GM12878 (cell line): Measurements from ENCODE around the gene NTM. TPM values are rescaled to one million over a fixed set of nuclear protein-coding genes. Genes with fewer than 3 reads are reported as not detected.

Experiments used
- ATAC-seq: fragments of 200-7000 bp; cut with Tn5 transposase; 3 replicates; pipeline ENCODE4 v1.9.1; 2020; ENCODE audit warnings: mild to moderate bottlenecking, moderate library complexity
- BruUV-seq: library from RNA; stranded (reverse); fragments of 400-500 nt; replicated peaks from 2 replicates; lab custom pipeline; 2021; lab: Mats Ljungman, UMichigan
- CTCF ChIA-PET: fragments of 300-600 bp; sonication (Branson Sonifier 250); formaldehyde crosslinking; extraction: SDS; loops from one replicate; lab custom pipeline; 2021; ENCODE audit warnings: inconsistent platforms; lab: Yijun Ruan, JAX
- POLR2A ChIA-PET: fragments of 350-600 bp; formaldehyde crosslinking; extraction: SDS; loops from one replicate; lab custom pipeline; 2021; ENCODE audit warnings: inconsistent platforms; lab: Charles Lee
- RAD21 ChIA-PET: fragments of 300-600 bp; sonication (Branson Sonifier 250); formaldehyde crosslinking; loops from one replicate; lab custom pipeline; 2023; ENCODE audit warnings: antibody characterized with exemption; ENCODE audit not compliant: unreplicated experiment; lab: Charles Lee
- SMC1A ChIA-PET: fragments of 300-600 bp; sonication (Branson Sonifier 250); formaldehyde crosslinking; loops from one replicate; lab custom pipeline; 2023; ENCODE audit not compliant: unreplicated experiment, uncharacterized antibody; lab: Charles Lee
- DNase-seq: peaks from one replicate; pipeline ENCODE4 v3.0.0-alpha.2; 2011; ENCODE audit warnings: low read depth, low spot score
- FAIRE-seq: peaks from 3 replicates; lab custom pipeline; 2011; peaks lifted over from hg19 to GRCh38; lab: Jason Lieb, UNC
- H2AFZ ChIP-seq: 2 replicates; pipeline ENCODE4 v1.6.0; 2011; ENCODE audit warnings: low read depth, low read length, control low read depth; ENCODE audit not compliant: control insufficient read depth
- H3K27ac ChIP-seq: 2 replicates; pipeline ENCODE4 v1.5.1; 2011; ENCODE audit warnings: control low read depth; ENCODE audit not compliant: control insufficient read depth, insufficient read depth
- H3K27me3 ChIP-seq, 2 experiments: replicated peaks in 1 of 2; 2 replicates each; pipeline versions ENCODE4 v1.6.0 to v1.6.1; 2011; ENCODE audit warnings: low read length in 1 of 2; ENCODE audit not compliant: control insufficient read depth in 2 of 2, insufficient read depth in 2 of 2
- H3K36me3 ChIP-seq, 2 experiments: 2 replicates each; pipeline ENCODE4 v1.5.1; 2011; ENCODE audit warnings: low read length in 1 of 2; ENCODE audit not compliant: control insufficient read depth in 2 of 2, insufficient read depth in 2 of 2
- H3K4me1 ChIP-seq: 2 replicates; pipeline ENCODE4 v1.6.1; 2011; ENCODE audit warnings: mild to moderate bottlenecking, low read length, moderate library complexity, mixed read lengths; ENCODE audit not compliant: control insufficient read depth, insufficient read depth
- H3K4me2 ChIP-seq: 2 replicates; pipeline ENCODE4 v1.6.0; 2011; ENCODE audit warnings: control low read depth; ENCODE audit not compliant: control insufficient read depth, insufficient read depth
- H3K4me3 ChIP-seq: fragments of 200-600 bp; sonication (generic); 2 replicates; pipeline ENCODE4 v1.5.1; 2016
- H3K79me2 ChIP-seq: 2 replicates; pipeline ENCODE4 v1.6.0; 2011; ENCODE audit warnings: low read length; ENCODE audit not compliant: control insufficient read depth, insufficient read depth
- H3K9ac ChIP-seq: 2 replicates; pipeline ENCODE4 v1.8.0; 2011; ENCODE audit warnings: low read length, control low read depth, mixed read lengths; ENCODE audit not compliant: control insufficient read depth, insufficient read depth
- H3K9me3 ChIP-seq: replicated peaks from 3 replicates; pipeline ENCODE4 v1.5.1; 2011; ENCODE audit warnings: mild to moderate bottlenecking, low read length; ENCODE audit not compliant: control insufficient read depth, insufficient read depth
- H4K20me1 ChIP-seq: 2 replicates; pipeline ENCODE4 v1.6.0; 2011; ENCODE audit not compliant: control insufficient read depth, insufficient read depth
- MYC ChIP-seq: IDR thresholded peaks from 2 replicates; pipeline ENCODE4 v1.6.1; 2011; ENCODE audit warnings: mild to moderate bottlenecking, low read length, moderate library complexity, inconsistent platforms; ENCODE audit not compliant: insufficient read depth, insufficient replicate concordance, insufficient read length, severe bottlenecking
- NFIC ChIP-seq: IDR thresholded peaks from 2 replicates; pipeline ENCODE4 v1.6.1; 2012; ENCODE audit warnings: low read depth, mild to moderate bottlenecking, inconsistent platforms, low read length, moderate library complexity
- STAT1 ChIP-seq: fragments of 450-650 bp; conservative IDR thresholded peaks from 2 replicates; pipeline ENCODE4 v1.6.1; 2014; ENCODE audit warnings: antibody characterized with exemption, mild to moderate bottlenecking
- WGBS: methylation state at CpG from one replicate; pipeline ENCODE4 v1.1.6; 2016; ENCODE audit warnings: low lambda C conversion rate; ENCODE audit not compliant: insufficient replicate concordance, insufficient coverage; ENCODE audit errors: missing lambda C conversion rate; 5-methylcytosine and 5-hydroxymethylcytosine counted together
- in situ Hi-C: fragments of 300-500 bp; cut with MboI; formaldehyde crosslinking; loops from 9 replicates; pipeline ENCODE4 v1.14.3; 2018; ENCODE audit warnings: mixed read lengths
- intact Hi-C: fragments of 100-400 bp; cut with micrococcal nuclease; formaldehyde crosslinking; loops from one replicate; pipeline ENCODE4 v1.14.2; 2022; ENCODE audit not compliant: unreplicated experiment
- polyA plus RNA-seq, 11 experiments: library from polyadenylated mRNA; depleted of rRNA in 4 of 11; unstranded in 6 of 11; stranded (reverse) in 5 of 11; fragments of >200 nt; fragmentation: Nextera tagmentation in 4 of 11; fragmentation: Illumina TruSeq in 1 of 11; extraction: Ambion mirVana in 4 of 11; extraction: Trizol in 1 of 11; gene quantifications; 1 replicate in 1 of 11; 2 replicates in 10 of 11; pipeline versions ENCODE4 v1.2.1 to v1.2.3, GENCODE V29; 2011 to 2016; ENCODE audit warnings: inconsistent platforms in 2 of 11, missing spikeins in 2 of 11, low read depth in 1 of 11
- total RNA-seq, 4 experiments: library from RNA; depleted of rRNA in 3 of 4; stranded (reverse); fragments of >200 nt in 3 of 4; fragmentation: Illumina TruSeq in 1 of 4; extraction: Trizol in 1 of 4; gene quantifications; 2 replicates each; pipeline versions ENCODE4 v1.2.1 to v1.2.3, GENCODE V29; 2013 to 2021
- TF ChIP-seq, protein P1 (sequence below): fragments of 450-650 bp; formaldehyde crosslinking; IDR thresholded peaks from 2 replicates; pipeline ENCODE4 v1.4.0; 2020; ENCODE audit warnings: mild to moderate bottlenecking, moderate library complexity
- TF ChIP-seq, protein P2 (sequence below), 3 experiments: IDR thresholded peaks in 2 of 3; conservative IDR thresholded peaks in 1 of 3; 2 replicates each; pipeline ENCODE4 v1.5.1; 2011; ENCODE audit warnings: low read depth in 3 of 3, low read length in 3 of 3, mild to moderate bottlenecking in 3 of 3, control low read depth in 2 of 3, moderate library complexity in 2 of 3, inconsistent platforms in 1 of 3, mixed read lengths in 1 of 3; ENCODE audit not compliant: control insufficient read depth in 2 of 3, insufficient read depth in 1 of 3; ENCODE audit errors: extremely low read depth in 1 of 3

The NTM gene
- total and polyA plus RNA-seq, 10 of the 15 experiments (the other 5 are each of a cell fraction or from before 2014, with no cell fraction given) = not detected

DNA sequence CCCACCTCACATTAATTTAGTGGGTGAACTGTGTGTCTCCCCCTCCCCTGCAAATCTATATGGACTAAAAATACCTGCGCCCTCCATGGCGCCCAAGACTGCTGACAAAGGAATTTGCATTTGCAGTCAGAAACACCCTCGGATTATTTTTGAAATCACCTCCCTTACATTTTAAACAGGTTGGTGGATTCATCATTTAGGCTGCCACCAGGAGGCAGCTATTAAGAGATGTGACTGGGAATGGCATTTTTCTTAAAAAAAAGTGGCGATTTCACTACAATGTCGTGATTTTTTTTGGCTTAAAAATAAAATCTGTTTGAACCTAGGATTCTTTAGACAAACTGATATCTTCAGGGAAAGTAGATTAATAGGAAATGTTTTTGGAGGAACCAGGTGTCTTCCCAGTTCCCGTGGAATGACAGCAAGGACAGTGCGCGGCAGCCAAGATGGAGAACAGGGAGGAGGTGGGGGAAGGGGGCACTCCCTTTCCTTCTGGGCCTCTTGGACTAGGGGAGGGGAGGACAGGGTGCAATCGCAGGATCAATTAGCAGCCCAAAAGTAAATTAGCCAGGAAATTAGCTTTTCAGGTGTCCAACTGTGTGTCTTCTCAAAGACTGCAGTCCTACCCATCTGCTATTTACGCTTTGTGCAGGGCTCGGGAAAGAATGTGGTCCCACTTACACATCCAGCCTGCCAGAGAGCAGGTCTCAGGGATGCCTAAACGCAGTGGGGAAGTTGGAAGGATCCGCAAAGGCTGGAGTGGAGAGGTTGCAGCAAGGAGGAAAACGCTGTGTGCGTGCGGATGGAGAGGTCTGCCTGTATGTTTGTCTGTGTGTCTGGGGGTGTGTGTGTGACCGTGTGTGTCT is 496.4 kb downstream of the NTM start:
- WGBS = 49% methylated on average over 17 of the region's 17 CpGs
- Histone ChIP-seq H3K79me2 (no peaks in the 10 kb centered on the region), H3K9ac (no peak overlapping the region), H4K20me1 (no peaks in the 10 kb centered on the region), H2AFZ (no peak overlapping the region), H3K27me3 (0 out of 4 replicates have a peak, but pooled peaks cover 0 to 1% of the 10 kb centered on the region in 2 experiments), H3K36me3 (no peaks in the 10 kb centered on the region), H3K4me1 (no peaks in the 10 kb centered on the region; the same call in 1 of the 2 replicates), H3K27ac (no peak overlapping the region), H3K9me3 (no peaks in the 10 kb centered on the region), H3K4me2 (no peak overlapping the region), H3K4me3 (no peak overlapping the region)
- no TSS peak for BruUV-seq
- RAD21 ChIA-PET = interaction anchor here (0.8 to 5.4 kb wide), 10 partner anchors 23 to 535 kb away, joined by 3 to 136 read pairs (median 11); no protein-coding TSS in a partner anchor
- intact Hi-C loops = loop anchor here (1.0 to 10.0 kb wide), 6 partner anchors 45 to 536 kb away; no protein-coding TSS in a partner anchor
- in situ Hi-C loops = loop anchor here (5.0 kb wide), 2 partner anchors 161 to 261 kb away; no protein-coding TSS in a partner anchor
- TF ChIP-seq, protein P1, sequence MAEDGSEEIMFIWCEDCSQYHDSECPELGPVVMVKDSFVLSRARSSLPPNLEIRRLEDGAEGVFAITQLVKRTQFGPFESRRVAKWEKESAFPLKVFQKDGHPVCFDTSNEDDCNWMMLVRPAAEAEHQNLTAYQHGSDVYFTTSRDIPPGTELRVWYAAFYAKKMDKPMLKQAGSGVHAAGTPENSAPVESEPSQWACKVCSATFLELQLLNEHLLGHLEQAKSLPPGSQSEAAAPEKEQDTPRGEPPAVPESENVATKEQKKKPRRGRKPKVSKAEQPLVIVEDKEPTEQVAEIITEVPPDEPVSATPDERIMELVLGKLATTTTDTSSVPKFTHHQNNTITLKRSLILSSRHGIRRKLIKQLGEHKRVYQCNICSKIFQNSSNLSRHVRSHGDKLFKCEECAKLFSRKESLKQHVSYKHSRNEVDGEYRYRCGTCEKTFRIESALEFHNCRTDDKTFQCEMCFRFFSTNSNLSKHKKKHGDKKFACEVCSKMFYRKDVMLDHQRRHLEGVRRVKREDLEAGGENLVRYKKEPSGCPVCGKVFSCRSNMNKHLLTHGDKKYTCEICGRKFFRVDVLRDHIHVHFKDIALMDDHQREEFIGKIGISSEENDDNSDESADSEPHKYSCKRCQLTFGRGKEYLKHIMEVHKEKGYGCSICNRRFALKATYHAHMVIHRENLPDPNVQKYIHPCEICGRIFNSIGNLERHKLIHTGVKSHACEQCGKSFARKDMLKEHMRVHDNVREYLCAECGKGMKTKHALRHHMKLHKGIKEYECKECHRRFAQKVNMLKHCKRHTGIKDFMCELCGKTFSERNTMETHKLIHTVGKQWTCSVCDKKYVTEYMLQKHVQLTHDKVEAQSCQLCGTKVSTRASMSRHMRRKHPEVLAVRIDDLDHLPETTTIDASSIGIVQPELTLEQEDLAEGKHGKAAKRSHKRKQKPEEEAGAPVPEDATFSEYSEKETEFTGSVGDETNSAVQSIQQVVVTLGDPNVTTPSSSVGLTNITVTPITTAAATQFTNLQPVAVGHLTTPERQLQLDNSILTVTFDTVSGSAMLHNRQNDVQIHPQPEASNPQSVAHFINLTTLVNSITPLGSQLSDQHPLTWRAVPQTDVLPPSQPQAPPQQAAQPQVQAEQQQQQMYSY (CRISPR knock-in tag) = no peak
- no peak for TF ChIP-seq MYC
- TF ChIP-seq, protein P2, sequence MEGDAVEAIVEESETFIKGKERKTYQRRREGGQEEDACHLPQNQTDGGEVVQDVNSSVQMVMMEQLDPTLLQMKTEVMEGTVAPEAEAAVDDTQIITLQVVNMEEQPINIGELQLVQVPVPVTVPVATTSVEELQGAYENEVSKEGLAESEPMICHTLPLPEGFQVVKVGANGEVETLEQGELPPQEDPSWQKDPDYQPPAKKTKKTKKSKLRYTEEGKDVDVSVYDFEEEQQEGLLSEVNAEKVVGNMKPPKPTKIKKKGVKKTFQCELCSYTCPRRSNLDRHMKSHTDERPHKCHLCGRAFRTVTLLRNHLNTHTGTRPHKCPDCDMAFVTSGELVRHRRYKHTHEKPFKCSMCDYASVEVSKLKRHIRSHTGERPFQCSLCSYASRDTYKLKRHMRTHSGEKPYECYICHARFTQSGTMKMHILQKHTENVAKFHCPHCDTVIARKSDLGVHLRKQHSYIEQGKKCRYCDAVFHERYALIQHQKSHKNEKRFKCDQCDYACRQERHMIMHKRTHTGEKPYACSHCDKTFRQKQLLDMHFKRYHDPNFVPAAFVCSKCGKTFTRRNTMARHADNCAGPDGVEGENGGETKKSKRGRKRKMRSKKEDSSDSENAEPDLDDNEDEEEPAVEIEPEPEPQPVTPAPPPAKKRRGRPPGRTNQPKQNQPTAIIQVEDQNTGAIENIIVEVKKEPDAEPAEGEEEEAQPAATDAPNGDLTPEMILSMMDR (IDR thresholded peaks at IDR 0.05 in 2 of 3, conservative IDR thresholded peaks at IDR 0.05 in 1 of 3; ENCODE audit: control insufficient read depth in 2 of 3, extremely low read depth in 1 of 3, insufficient read depth in 1 of 3, low read depth in 3 of 3, low read length in 3 of 3) = no peak
- TF ChIP-seq NFIC = no peak
- no peak for TF ChIP-seq STAT1
- CTCF ChIA-PET = interaction anchor here (0.7 to 9.6 kb wide), 13 partner anchors 8 to 303 kb away, joined by 3 to 215 read pairs (median 7); no protein-coding TSS in a partner anchor
- SMC1A ChIA-PET = interaction anchor here (0.9 to 5.4 kb wide), 8 partner anchors 25 to 535 kb away, joined by 3 to 81 read pairs (median 4); no protein-coding TSS in a partner anchor
- no peak for DNase-seq
- FAIRE-seq = no peak
- no peak for ATAC-seq
- POLR2A ChIA-PET = no interaction called here
